ENCODE data around the gene PAN2.

DNA sequence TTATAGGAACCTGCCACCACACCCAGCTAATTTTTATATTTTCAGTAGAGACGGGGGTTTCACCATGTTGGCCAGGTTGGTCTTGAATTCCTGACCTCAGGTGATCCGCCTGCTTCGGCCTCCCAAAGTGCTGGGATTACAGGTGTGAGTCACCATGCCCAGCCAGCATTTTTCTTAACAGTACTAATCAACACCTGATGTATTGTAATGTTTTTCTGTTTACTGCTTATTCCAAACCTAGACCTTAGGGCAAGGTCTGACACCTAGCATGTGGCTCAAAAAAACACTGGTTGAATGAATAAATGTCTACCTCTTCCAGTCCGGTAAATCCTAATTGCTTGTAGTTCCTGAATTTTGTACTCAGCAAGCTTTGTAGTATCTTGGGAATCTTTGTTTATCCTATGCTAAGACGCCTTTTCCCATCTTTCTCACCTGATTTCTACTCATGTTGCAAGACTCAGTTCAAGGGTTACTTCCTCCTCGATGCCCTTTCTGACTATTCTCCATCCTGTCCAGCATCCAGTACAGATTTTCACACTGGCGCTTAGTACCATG, 2.8 kb downstream of the PAN2 start:
- no peak for TF ChIP-seq EZH2phosphoT487 (conservative IDR thresholded peaks at IDR 0.05; ENCODE audit: low read length)
- TF ChIP-seq, protein P1, sequence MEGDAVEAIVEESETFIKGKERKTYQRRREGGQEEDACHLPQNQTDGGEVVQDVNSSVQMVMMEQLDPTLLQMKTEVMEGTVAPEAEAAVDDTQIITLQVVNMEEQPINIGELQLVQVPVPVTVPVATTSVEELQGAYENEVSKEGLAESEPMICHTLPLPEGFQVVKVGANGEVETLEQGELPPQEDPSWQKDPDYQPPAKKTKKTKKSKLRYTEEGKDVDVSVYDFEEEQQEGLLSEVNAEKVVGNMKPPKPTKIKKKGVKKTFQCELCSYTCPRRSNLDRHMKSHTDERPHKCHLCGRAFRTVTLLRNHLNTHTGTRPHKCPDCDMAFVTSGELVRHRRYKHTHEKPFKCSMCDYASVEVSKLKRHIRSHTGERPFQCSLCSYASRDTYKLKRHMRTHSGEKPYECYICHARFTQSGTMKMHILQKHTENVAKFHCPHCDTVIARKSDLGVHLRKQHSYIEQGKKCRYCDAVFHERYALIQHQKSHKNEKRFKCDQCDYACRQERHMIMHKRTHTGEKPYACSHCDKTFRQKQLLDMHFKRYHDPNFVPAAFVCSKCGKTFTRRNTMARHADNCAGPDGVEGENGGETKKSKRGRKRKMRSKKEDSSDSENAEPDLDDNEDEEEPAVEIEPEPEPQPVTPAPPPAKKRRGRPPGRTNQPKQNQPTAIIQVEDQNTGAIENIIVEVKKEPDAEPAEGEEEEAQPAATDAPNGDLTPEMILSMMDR (IDR thresholded peaks at IDR 0.05; ENCODE audit: insufficient read depth, low read length, poor library complexity, severe bottlenecking): no peak

Measured in SU-DHL-6 (cell line).